Measurements from ENCODE around the gene ETFRF1.

Gene ETFRF1

GRCh38 chr12:25207411-25207810 lies 12.4 kb downstream of the ETFRF1 start:
- DNase-seq (ENCODE audit: low read depth) = no peak
- no peak overlapping the region for H3K4me3 ChIP-seq (ENCODE audit: low read depth, low read length)
- no peak for TF ChIP-seq CTCF (conservative IDR thresholded peaks at IDR 0.05; ENCODE audit: low read depth, low read length)

GRCh38 chr12:25207846-25208245 lies 12.8 kb downstream of the ETFRF1 start:
- TF ChIP-seq CTCF (conservative IDR thresholded peaks at IDR 0.05; ENCODE audit: low read depth, low read length) = no peak
- no peak overlapping the region for H3K4me3 ChIP-seq (ENCODE audit: low read depth, low read length)
- no peak for DNase-seq (ENCODE audit: low read depth)

GRCh38 chr12:25208554-25208953 lies 13.5 kb downstream of the ETFRF1 start:
- no peak overlapping the region for H3K4me3 ChIP-seq (ENCODE audit: low read depth, low read length)
- no peak for DNase-seq (ENCODE audit: low read depth)
- TF ChIP-seq CTCF (conservative IDR thresholded peaks at IDR 0.05; ENCODE audit: low read depth, low read length) = no peak

DNA sequence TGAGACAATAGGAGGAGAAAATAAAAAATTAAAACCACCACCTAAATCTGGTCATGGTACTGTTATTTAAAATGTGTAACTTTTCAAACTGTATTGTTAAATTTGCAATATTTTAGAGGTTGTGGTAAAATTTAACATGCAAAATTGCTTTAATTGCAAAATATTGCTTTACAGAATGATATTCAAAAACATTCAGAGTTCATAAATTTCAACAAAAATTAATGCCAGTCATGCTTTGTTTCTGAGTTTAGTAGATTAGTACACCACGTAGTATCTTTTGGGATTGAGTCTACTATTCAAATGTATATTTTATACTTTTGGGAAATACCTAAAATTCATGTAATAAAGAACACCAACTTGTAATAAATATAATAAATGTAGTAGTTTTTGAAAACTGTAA lies 18.3 kb downstream of the ETFRF1 start:
- no peak for TF ChIP-seq CTCF (conservative IDR thresholded peaks at IDR 0.05; ENCODE audit: low read depth, low read length)
- no peak for DNase-seq (ENCODE audit: low read depth)
- H3K4me3 ChIP-seq (ENCODE audit: low read depth, low read length) = no peak overlapping the region

DNA sequence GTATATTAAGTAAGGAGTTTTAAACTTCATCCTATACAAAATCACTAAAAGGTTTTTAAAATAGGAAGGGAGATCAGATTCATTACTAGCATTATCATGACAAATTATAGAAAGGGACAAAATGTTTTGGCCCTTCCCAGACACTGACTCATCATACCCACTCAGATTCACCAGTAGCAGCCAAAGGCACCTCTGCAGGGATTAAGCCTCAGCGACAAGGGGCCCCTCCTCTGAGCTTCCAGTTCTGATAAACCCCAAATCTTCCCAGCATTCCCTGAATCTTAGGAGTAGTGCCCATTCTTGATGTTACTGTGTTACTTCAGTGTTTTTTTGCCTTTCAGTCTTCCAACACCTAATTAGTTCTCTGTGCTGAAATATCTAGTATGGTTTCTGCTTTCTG lies 41.2 kb downstream of the ETFRF1 start:
- no peak overlapping the region for H3K4me3 ChIP-seq (ENCODE audit: low read depth, low read length)
- TF ChIP-seq CTCF (conservative IDR thresholded peaks at IDR 0.05; ENCODE audit: low read depth, low read length) = no peak
- DNase-seq (ENCODE audit: low read depth) = peak; percentile 23

DNA sequence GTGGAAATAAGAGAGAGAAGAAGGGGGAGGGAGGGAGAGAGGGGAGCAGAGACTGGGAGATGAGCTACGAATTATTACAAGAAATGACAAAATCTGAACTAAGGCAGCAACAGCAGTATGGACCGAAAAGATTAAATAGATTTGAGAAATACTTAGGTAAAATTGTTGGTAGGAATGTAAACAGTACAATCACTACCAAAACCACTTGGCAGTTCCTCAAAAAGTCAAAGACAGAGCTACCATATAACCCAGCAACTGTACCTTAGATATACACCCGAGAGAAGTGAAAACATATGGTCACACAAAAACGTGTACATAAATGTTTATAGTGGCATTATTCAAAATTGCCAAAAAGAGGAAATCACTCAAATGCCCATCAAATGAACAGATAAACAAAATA lies 41.6 kb downstream of the ETFRF1 start:
- no peak overlapping the region for H3K4me3 ChIP-seq (ENCODE audit: low read depth, low read length)
- TF ChIP-seq CTCF (conservative IDR thresholded peaks at IDR 0.05; ENCODE audit: low read depth, low read length) = no peak
- DNase-seq (ENCODE audit: low read depth) = peak; percentile 22

GRCh38 chr12:25241167-25242020 lies 46.4 kb downstream of the ETFRF1 start:
- DNase-seq (ENCODE audit: low read depth) = peak; percentile 81
- peak; percentile 67 for TF ChIP-seq CTCF (conservative IDR thresholded peaks at IDR 0.05; ENCODE audit: low read depth, low read length)

More at GRCh38 chr12:25241167-25242020, 46.4 kb downstream of the ETFRF1 start:
- no peak overlapping the region for H3K4me3 ChIP-seq (ENCODE audit: low read depth, low read length)
